Bronchial epithelial cell (primary cell): ENCODE measurements around the gene APMAP. TPM values are rescaled to one million over a fixed set of nuclear protein-coding genes. Genes with fewer than 3 reads are reported as not detected.

Experiments
- DNase-seq: peaks from one replicate; pipeline ENCODE4 v3.0.0-alpha.2; 2010; ENCODE audit warnings: low read depth
- FAIRE-seq: peaks from 2 replicates; lab custom pipeline; 2011; peaks lifted over from hg19 to GRCh38; lab: Jason Lieb, UNC
- H3K27me3 ChIP-seq: 2 replicates; pipeline ENCODE4 v1.5.1; 2011; ENCODE audit warnings: low read length; ENCODE audit not compliant: control insufficient read depth, insufficient read depth
- H3K36me3 ChIP-seq: 2 replicates; pipeline ENCODE4 v1.5.1; 2011; ENCODE audit warnings: low read length; ENCODE audit not compliant: control insufficient read depth, insufficient read depth
- H3K4me3 ChIP-seq: 2 replicates; pipeline ENCODE4 v1.5.1; 2011; ENCODE audit warnings: mild to moderate bottlenecking, low read depth, low read length, control low read depth
- total RNA-seq: library from RNA; depleted of rRNA; stranded (reverse); fragments of >200 nt; gene quantifications from 2 replicates; pipeline ENCODE4 v1.2.1, GENCODE V29; 2014
- TF ChIP-seq, protein P1 (sequence below): IDR thresholded peaks from 2 replicates; pipeline ENCODE4 v1.5.1; 2011; ENCODE audit warnings: mild to moderate bottlenecking, moderate library complexity, low read length, control low read depth, inconsistent platforms; ENCODE audit not compliant: insufficient read depth, severe bottlenecking

The APMAP gene
- total RNA-seq, 1 donor from 2014 or later = 207 TPM

DNA sequence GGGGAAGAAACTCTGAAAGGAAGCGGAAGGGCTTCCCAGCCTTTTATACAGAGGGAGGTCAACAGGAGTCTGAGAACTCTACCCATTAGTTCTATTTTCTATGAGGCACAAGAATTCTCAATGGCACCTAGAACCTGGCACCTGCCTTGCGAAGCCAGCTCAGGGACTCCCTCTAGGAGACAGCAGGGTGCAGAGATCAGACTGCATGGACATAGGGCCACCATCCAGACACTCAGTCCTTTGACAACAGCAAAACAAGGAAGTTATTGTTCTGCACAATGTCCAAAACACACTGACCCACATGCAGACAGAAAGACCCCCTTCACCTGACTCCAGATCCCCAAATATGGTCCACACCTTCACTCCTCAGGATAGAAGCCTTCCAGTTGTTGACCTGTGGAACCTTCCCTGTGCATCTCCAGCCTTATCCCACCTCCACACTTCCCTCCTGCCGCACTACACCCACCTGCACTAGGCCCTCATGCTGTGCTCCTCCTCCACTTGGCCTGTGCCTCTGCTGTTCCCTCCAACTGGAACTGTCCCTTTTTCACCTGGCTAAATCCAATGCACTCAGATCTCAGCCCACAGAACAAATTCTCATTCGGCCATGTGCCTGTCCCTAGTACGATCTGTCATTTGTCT lies 37.6 kb upstream of the APMAP start:
- no peak for DNase-seq
- no peaks in the 10 kb centered on the region for H3K36me3 ChIP-seq
- no peak overlapping the region for H3K4me3 ChIP-seq
- peaks cover 1% of the 10 kb centered on the region for H3K27me3 ChIP-seq
- peak; percentile 75 for FAIRE-seq
- TF ChIP-seq, protein P1, sequence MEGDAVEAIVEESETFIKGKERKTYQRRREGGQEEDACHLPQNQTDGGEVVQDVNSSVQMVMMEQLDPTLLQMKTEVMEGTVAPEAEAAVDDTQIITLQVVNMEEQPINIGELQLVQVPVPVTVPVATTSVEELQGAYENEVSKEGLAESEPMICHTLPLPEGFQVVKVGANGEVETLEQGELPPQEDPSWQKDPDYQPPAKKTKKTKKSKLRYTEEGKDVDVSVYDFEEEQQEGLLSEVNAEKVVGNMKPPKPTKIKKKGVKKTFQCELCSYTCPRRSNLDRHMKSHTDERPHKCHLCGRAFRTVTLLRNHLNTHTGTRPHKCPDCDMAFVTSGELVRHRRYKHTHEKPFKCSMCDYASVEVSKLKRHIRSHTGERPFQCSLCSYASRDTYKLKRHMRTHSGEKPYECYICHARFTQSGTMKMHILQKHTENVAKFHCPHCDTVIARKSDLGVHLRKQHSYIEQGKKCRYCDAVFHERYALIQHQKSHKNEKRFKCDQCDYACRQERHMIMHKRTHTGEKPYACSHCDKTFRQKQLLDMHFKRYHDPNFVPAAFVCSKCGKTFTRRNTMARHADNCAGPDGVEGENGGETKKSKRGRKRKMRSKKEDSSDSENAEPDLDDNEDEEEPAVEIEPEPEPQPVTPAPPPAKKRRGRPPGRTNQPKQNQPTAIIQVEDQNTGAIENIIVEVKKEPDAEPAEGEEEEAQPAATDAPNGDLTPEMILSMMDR = no peak

DNA sequence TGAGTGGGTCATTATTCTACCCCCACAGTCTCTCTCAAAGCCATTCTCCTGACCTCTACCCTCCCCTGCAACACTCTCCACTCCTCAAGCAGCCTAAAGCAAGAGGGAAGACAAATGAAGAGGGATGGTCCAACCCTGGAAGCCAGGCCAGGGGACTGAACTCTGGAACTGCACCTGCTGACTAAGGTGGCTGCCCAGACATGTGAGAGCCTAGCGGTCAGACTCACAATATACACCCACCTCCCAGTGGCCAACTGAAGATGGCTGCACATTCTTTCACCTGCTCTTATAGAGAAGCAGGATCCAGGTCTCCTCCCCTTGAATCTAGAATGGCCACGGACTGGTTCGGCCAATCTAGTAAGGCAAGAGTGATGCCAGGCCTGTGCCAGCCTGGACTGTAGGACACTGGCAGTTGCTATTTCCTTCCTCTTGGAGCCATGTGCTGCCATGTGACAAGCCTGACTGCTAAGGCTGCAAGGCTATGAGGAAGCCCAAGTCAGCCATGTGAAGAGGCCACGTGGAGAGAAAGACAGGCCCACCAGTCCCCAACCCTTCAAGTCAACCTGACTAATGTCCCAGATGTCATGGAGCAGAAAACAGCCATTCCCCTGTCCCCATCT lies 33.5 kb upstream of the APMAP start:
- no peak for DNase-seq

DNA sequence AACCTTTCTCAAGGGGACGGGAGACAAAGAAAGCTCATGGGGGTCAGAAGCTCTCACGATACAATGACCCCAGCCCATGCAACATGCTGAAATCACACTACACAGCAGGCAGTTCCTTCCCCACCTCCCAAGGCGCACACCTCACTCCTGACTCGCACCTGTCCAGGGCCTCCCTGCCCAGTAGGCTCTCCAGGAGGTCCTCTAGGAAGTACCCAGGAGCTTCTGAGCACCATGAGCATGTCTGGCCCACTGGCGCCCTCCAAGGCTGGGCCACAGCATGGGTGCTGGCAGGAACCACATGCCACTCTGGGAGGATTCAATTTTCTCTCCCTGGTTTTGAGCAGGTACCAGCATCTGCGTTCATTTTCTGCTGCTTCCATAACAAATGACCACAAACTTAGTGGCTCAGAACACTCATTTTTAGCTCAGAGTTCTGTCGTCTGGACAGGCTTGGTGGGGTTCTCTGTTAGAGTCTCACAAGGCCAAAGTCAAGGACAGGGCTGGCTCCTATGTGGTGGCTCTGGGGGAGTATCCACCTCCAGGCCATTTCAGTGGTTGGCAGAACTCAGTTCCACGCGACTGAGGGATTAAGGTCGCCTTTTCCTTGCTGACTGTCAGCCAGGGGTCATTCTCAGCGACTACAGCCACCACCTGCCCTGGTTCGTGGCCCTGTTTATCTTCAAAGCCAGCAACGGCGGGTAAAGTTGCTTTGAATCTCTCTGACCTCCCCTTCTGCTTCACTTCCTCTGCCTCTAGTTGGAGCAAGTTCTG lies 32.7 kb upstream of the APMAP start:
- no peaks in the 10 kb centered on the region for H3K36me3 ChIP-seq
- TF ChIP-seq, protein P1 = no peak
- H3K27me3 ChIP-seq = no peaks in the 10 kb centered on the region
- no peak overlapping the region for H3K4me3 ChIP-seq
- no peak for DNase-seq
- peak; percentile 47 for FAIRE-seq

More for the DNA sequence above, 33.5 kb upstream of the APMAP start:
- H3K36me3 ChIP-seq = no peaks in the 10 kb centered on the region
- TF ChIP-seq, protein P1 = no peak
- H3K27me3 ChIP-seq = no peaks in the 10 kb centered on the region
- FAIRE-seq = no peak
- H3K4me3 ChIP-seq = no peak overlapping the region

DNA sequence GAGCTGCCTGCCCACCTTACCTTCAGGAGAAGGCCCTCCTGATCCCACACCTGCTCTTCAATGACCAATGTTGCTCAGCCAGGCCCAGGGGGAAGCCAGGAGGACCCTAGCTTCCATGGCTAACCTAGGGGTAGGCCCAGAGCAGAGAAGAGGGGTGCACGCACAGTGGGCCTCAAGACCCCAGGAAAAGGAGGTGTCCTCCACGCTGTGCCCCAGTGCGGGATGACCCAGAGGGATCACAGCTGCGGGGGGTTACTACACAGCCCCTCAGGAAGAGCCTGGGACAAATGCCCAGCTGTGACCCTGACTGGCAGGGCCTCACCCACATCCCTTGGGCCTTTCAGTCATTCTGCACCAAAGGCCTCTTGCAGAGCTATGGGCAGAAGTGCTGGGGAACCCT lies 31.6 kb upstream of the APMAP start:
- H3K36me3 ChIP-seq = no peaks in the 10 kb centered on the region
- no peak overlapping the region for H3K4me3 ChIP-seq
- TF ChIP-seq, protein P1 = no peak
- H3K27me3 ChIP-seq = no peaks in the 10 kb centered on the region
- DNase-seq (no peak), FAIRE-seq (no peak)

DNA sequence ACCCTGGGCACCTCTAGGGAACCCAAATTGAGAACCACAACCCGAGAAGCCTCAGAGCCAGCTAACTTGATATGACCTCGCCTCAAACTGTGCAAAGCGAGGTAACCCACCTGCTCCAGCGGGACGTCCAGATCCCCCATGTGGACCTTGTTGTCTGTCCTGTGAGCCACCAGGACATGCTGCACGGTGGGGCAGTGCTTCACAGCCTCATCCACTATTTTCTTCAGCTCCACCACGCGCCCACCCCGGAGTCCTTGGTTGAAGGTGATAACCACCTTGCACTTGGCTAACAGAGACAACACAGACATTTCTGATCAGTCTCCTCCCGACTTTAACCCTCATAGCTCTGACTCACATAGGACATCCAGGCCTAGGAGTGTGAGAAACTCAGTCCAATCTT lies 30.8 kb upstream of the APMAP start:
- FAIRE-seq = no peak

More for the DNA sequence above, 30.8 kb upstream of the APMAP start:
- H3K4me3 ChIP-seq = no peak overlapping the region
- peaks cover 1% of the 10 kb centered on the region for H3K27me3 ChIP-seq
- TF ChIP-seq, protein P1 = no peak
- H3K36me3 ChIP-seq = no peaks in the 10 kb centered on the region
- DNase-seq = no peak
